ENCODE measurements around the gene ERO1B.

The ERO1B gene

DNA sequence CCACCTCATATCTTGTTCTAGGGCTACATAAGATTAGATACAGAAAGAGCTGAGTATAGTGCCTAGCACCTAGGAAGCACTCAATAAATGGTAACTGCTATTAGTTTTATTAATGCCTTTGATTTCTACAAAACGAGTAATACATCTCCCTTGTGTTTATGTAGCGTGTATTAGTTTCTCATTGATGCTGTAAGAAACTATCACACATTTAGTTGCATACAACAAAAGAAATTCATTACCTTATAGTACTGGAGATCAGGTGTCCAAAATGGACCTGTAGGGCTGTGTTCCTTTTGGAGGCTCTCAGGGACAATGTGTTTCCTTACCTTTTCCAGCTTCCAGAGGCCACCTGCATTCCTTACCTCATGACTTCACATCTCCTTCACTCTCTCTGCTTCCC is 961 bp upstream of the ERO1B start:
- Histone ChIP-seq H3K27me3 (ENCODE audit: control insufficient read depth in 5 of 5, insufficient read depth in 4 of 5, low read length in 5 of 5) (peaks cover 0 to 4% (median 3%) of the 10 kb centered on the region in 5 donors), H3K4me1 (ENCODE audit: control insufficient read depth in 5 of 5, insufficient read depth in 5 of 5, low read length in 5 of 5) (peaks cover 0 to 17% (median 15%) of the 10 kb centered on the region in 5 donors), H3K9me3 (ENCODE audit: control insufficient read depth in 5 of 5, low read length in 5 of 5) (no peaks in the 10 kb centered on the region), H3K27ac (ENCODE audit: low read depth, low read length) (no peak overlapping the region), H3K9ac (ENCODE audit: low read length in 5 of 5) (peak overlapping the region in 4 of 5 donors; percentile 60 to 84 (median 77)), H3K36me3 (ENCODE audit: control insufficient read depth in 5 of 5, insufficient read depth in 5 of 5, low read length in 5 of 5) (no peaks in the 10 kb centered on the region), H3K4me3 (ENCODE audit: low read depth in 1 of 5, low read length in 5 of 5) (peak overlapping the region; percentile 70 to 93 (median 84))

DNA sequence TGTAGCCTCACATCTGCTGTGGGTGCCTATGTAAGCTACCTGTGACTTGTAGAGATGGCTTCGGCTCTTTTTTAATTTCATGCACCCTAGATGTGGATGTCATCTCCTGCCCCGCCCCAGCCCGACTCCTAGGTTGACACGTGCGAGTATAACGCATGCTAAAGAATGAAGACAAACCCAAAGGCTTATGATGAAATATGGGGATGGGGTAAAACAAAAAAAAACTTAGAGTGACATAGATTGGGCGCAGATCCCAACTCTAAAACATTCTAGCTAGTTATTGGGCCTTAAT is 613 bp upstream of the ERO1B start:
- H3K4me3 ChIP-seq (ENCODE audit: low read depth in 1 of 5, low read length in 5 of 5), result peak overlapping the region; percentile 70 to 93 (median 84)
- H3K9ac ChIP-seq (ENCODE audit: low read length in 5 of 5), result peak overlapping the region in 4 of 5 donors; percentile 60 to 84 (median 77)
- H3K27me3 ChIP-seq (ENCODE audit: control insufficient read depth in 5 of 5, insufficient read depth in 4 of 5, low read length in 5 of 5), result peaks cover 0 to 4% (median 3%) of the 10 kb centered on the region in 5 donors
- H3K4me1 ChIP-seq (ENCODE audit: control insufficient read depth in 5 of 5, insufficient read depth in 5 of 5, low read length in 5 of 5), result peaks cover 0 to 17% (median 15%) of the 10 kb centered on the region in 5 donors
- H3K36me3 ChIP-seq (ENCODE audit: control insufficient read depth in 5 of 5, insufficient read depth in 5 of 5, low read length in 5 of 5), result no peaks in the 10 kb centered on the region
- peak overlapping the region; percentile 46 for H3K27ac ChIP-seq (ENCODE audit: low read depth, low read length)
- H3K9me3 ChIP-seq (ENCODE audit: control insufficient read depth in 5 of 5, low read length in 5 of 5), result no peaks in the 10 kb centered on the region

GRCh38 chr1:236281198-236281653 is 532 bp downstream of the ERO1B start:
- no peaks in the 10 kb centered on the region for H3K27me3 ChIP-seq (ENCODE audit: control insufficient read depth in 5 of 5, insufficient read depth in 4 of 5, low read length in 5 of 5)
- H3K9ac ChIP-seq (ENCODE audit: low read length in 5 of 5), result peak overlapping the region; percentile 62 to 92 (median 77)
- peak overlapping the region; percentile 70 to 93 (median 81) for H3K4me3 ChIP-seq (ENCODE audit: low read depth in 1 of 5, low read length in 5 of 5)
- no peaks in the 10 kb centered on the region for H3K36me3 ChIP-seq (ENCODE audit: control insufficient read depth in 5 of 5, insufficient read depth in 5 of 5, low read length in 5 of 5)
- H3K9me3 ChIP-seq (ENCODE audit: control insufficient read depth in 5 of 5, low read length in 5 of 5), result no peaks in the 10 kb centered on the region
- H3K27ac ChIP-seq (ENCODE audit: low read depth, low read length), result peak overlapping the region; percentile 50
- H3K4me1 ChIP-seq (ENCODE audit: control insufficient read depth in 5 of 5, insufficient read depth in 5 of 5, low read length in 5 of 5), result peaks cover 0 to 17% (median 15%) of the 10 kb centered on the region in 5 donors

DNA sequence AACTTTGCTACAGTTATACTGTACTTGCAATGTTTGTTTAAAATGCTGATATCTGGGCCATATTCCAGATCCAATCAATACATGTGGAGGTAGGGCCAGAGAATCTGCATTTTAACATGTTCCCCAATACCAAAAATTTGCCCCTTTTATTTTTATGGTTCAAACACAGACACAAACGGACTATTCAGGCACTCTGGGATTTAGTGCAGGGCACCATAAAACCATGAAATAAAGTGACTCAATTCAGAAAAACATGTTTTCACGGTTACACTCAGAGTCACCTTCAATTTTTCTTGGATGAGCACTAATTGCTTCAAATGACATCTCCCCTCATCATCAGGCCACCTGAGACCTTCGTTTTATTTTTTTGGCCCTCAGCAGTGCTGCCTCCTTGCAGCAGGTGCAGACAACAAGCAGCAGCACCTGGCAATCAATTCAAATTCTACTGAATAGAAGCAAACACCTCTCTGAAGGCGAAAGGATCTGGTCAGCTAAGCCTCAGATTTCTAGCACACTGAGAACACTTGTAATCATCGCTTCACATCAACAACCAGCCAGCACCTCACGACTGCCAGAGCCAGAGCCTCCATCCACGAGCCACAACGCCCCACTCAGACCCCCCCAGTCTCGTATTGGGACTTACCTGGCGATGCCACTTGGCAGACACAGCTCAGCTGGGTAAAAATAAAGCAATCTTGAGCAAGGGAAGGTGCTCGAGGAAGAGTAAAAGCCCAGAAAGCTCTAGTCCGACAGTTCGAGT is 1.1 kb downstream of the ERO1B start:
- peak overlapping the region; percentile 50 for H3K27ac ChIP-seq (ENCODE audit: low read depth, low read length)
- H3K9ac ChIP-seq (ENCODE audit: low read length in 5 of 5), result peak overlapping the region; percentile 62 to 92 (median 77)
- H3K9me3 ChIP-seq (ENCODE audit: control insufficient read depth in 5 of 5, low read length in 5 of 5), result no peaks in the 10 kb centered on the region
- H3K4me1 ChIP-seq (ENCODE audit: control insufficient read depth in 5 of 5, insufficient read depth in 5 of 5, low read length in 5 of 5), result peaks cover 0 to 17% (median 15%) of the 10 kb centered on the region in 5 donors
- no peaks in the 10 kb centered on the region for H3K36me3 ChIP-seq (ENCODE audit: control insufficient read depth in 5 of 5, insufficient read depth in 5 of 5, low read length in 5 of 5)
- H3K27me3 ChIP-seq (ENCODE audit: control insufficient read depth in 5 of 5, insufficient read depth in 4 of 5, low read length in 5 of 5), result no peaks in the 10 kb centered on the region
- peak overlapping the region; percentile 70 to 93 (median 81) for H3K4me3 ChIP-seq (ENCODE audit: low read depth in 1 of 5, low read length in 5 of 5)

- no peak overlapping the region for H3K9ac ChIP-seq (ENCODE audit: low read length in 5 of 5)
- H3K27me3 ChIP-seq (ENCODE audit: control insufficient read depth in 5 of 5, insufficient read depth in 4 of 5, low read length in 5 of 5), result no peaks in the 10 kb centered on the region
- no peaks in the 10 kb centered on the region for H3K9me3 ChIP-seq (ENCODE audit: control insufficient read depth in 5 of 5, low read length in 5 of 5)
- no peaks in the 10 kb centered on the region for H3K36me3 ChIP-seq (ENCODE audit: control insufficient read depth in 5 of 5, insufficient read depth in 5 of 5, low read length in 5 of 5)
- H3K4me3 ChIP-seq (ENCODE audit: low read depth in 1 of 5, low read length in 5 of 5), result no peak overlapping the region
- H3K27ac ChIP-seq (ENCODE audit: low read depth, low read length), result no peak overlapping the region
- H3K4me1 ChIP-seq (ENCODE audit: control insufficient read depth in 5 of 5, insufficient read depth in 5 of 5, low read length in 5 of 5), result peaks cover 0 to 5% (median 2%) of the 10 kb centered on the region in 5 donors
Observed at GRCh38 chr1:236275586-236275985, 6.2 kb downstream of the ERO1B start.

- no peaks in the 10 kb centered on the region for H3K36me3 ChIP-seq (ENCODE audit: control insufficient read depth in 5 of 5, insufficient read depth in 5 of 5, low read length in 5 of 5)
- H3K4me1 ChIP-seq (ENCODE audit: control insufficient read depth in 5 of 5, insufficient read depth in 5 of 5, low read length in 5 of 5), result no peaks in the 10 kb centered on the region
- H3K9me3 ChIP-seq (ENCODE audit: control insufficient read depth in 5 of 5, low read length in 5 of 5), result no peaks in the 10 kb centered on the region
- H3K27ac ChIP-seq (ENCODE audit: low read depth, low read length), result no peak overlapping the region
- H3K27me3 ChIP-seq (ENCODE audit: control insufficient read depth in 5 of 5, insufficient read depth in 4 of 5, low read length in 5 of 5), result no peaks in the 10 kb centered on the region
- no peak overlapping the region for H3K4me3 ChIP-seq (ENCODE audit: low read depth in 1 of 5, low read length in 5 of 5)
- H3K9ac ChIP-seq (ENCODE audit: low read length in 5 of 5), result no peak overlapping the region
Observed at GRCh38 chr1:236275061-236275460, 6.7 kb downstream of the ERO1B start.

- Histone ChIP-seq H3K36me3 (ENCODE audit: control insufficient read depth in 5 of 5, insufficient read depth in 5 of 5, low read length in 5 of 5) (peaks cover 0 to under 1% (median 0%) of the 10 kb centered on the region in 5 donors), H3K27me3 (ENCODE audit: control insufficient read depth in 5 of 5, insufficient read depth in 4 of 5, low read length in 5 of 5) (no peaks in the 10 kb centered on the region), H3K9ac (ENCODE audit: low read length in 5 of 5) (no peak overlapping the region), H3K4me1 (ENCODE audit: control insufficient read depth in 5 of 5, insufficient read depth in 5 of 5, low read length in 5 of 5) (no peaks in the 10 kb centered on the region), H3K4me3 (ENCODE audit: low read depth in 1 of 5, low read length in 5 of 5) (no peak overlapping the region), H3K9me3 (ENCODE audit: control insufficient read depth in 5 of 5, low read length in 5 of 5) (no peaks in the 10 kb centered on the region), H3K27ac (ENCODE audit: low read depth, low read length) (no peak overlapping the region)
Observed at GRCh38 chr1:236273358-236273757, 8.4 kb downstream of the ERO1B start.

DNA sequence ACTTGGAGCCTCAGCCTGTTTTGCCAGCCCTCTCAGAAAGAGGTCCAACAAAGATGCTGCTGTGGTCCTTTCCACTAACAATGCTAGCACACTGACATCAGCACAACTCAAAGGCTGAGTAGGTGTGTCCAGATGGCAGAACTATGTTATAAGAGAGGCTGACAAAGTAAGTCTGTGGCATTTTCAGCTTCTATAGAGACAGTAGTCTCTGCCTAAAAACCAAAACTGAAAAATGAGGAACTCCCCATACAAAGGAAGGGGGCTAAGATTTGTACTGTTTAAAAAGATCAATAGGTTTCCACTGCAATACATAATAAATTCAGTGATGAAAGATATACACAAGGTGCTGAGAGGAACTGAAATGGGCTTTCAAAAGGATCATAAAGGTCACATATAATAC is 12.3 kb downstream of the ERO1B start:
- peaks cover 0 to 18% (median 9%) of the 10 kb centered on the region in 5 donors for H3K36me3 ChIP-seq (ENCODE audit: control insufficient read depth in 5 of 5, insufficient read depth in 5 of 5, low read length in 5 of 5)
- no peaks in the 10 kb centered on the region for H3K4me1 ChIP-seq (ENCODE audit: control insufficient read depth in 5 of 5, insufficient read depth in 5 of 5, low read length in 5 of 5)
- no peak overlapping the region for H3K4me3 ChIP-seq (ENCODE audit: low read depth in 1 of 5, low read length in 5 of 5)
- no peak overlapping the region for H3K27ac ChIP-seq (ENCODE audit: low read depth, low read length)
- H3K27me3 ChIP-seq (ENCODE audit: control insufficient read depth in 5 of 5, insufficient read depth in 4 of 5, low read length in 5 of 5), result no peaks in the 10 kb centered on the region
- no peak overlapping the region for H3K9ac ChIP-seq (ENCODE audit: low read length in 5 of 5)
- H3K9me3 ChIP-seq (ENCODE audit: control insufficient read depth in 5 of 5, low read length in 5 of 5), result no peaks in the 10 kb centered on the region

DNA sequence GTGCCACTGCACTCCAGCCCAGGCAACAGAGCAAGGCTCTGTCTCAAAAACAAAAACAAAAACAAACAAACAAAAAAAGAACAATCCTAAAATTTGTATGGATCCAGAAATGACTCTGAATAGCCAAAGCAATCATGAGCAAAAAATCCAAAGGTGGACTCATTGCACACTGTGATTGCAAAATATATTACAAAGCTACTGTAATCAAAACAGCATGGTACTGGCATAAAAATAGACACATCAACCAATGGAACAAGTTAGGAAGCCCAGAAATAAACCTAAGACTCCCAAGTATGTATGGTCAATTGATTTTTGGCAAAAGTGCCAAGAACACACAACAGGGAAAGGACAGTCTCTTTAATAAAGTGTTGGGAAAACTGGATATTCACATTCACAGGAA is 19.9 kb downstream of the ERO1B start:
- peaks cover 0 to 15% (median 8%) of the 10 kb centered on the region in 5 donors for H3K36me3 ChIP-seq (ENCODE audit: control insufficient read depth in 5 of 5, insufficient read depth in 5 of 5, low read length in 5 of 5)
- H3K9me3 ChIP-seq (ENCODE audit: control insufficient read depth in 5 of 5, low read length in 5 of 5), result peaks cover 3 to 39% (median 24%) of the 10 kb centered on the region in 5 donors
- H3K27me3 ChIP-seq (ENCODE audit: control insufficient read depth in 5 of 5, insufficient read depth in 4 of 5, low read length in 5 of 5), result no peaks in the 10 kb centered on the region

GRCh38 chr1:236261033-236261432 is 20.7 kb downstream of the ERO1B start:
- Histone ChIP-seq H3K4me1 (ENCODE audit: control insufficient read depth in 5 of 5, insufficient read depth in 5 of 5, low read length in 5 of 5) (no peaks in the 10 kb centered on the region), H3K9ac (ENCODE audit: low read length in 5 of 5) (no peak overlapping the region), H3K9me3 (ENCODE audit: control insufficient read depth in 5 of 5, low read length in 5 of 5) (peaks cover 3 to 39% (median 24%) of the 10 kb centered on the region in 5 donors), H3K27ac (ENCODE audit: low read depth, low read length) (no peak overlapping the region), H3K4me3 (ENCODE audit: low read depth in 1 of 5, low read length in 5 of 5) (no peak overlapping the region), H3K27me3 (ENCODE audit: control insufficient read depth in 5 of 5, insufficient read depth in 4 of 5, low read length in 5 of 5) (no peaks in the 10 kb centered on the region), H3K36me3 (ENCODE audit: control insufficient read depth in 5 of 5, insufficient read depth in 5 of 5, low read length in 5 of 5) (peaks cover 0 to 11% (median 5%) of the 10 kb centered on the region in 5 donors)

More for the DNA sequence above, 19.9 kb downstream of the ERO1B start:
- Histone ChIP-seq H3K4me3 (ENCODE audit: low read depth in 1 of 5, low read length in 5 of 5) (peak overlapping the region in 1 of 5 donors; percentile 13), H3K27ac (ENCODE audit: low read depth, low read length) (no peak overlapping the region), H3K9ac (ENCODE audit: low read length in 5 of 5) (no peak overlapping the region), H3K4me1 (ENCODE audit: control insufficient read depth in 5 of 5, insufficient read depth in 5 of 5, low read length in 5 of 5) (no peaks in the 10 kb centered on the region)
